Caco-2 (cell line): ENCODE measurements around the gene ST6GALNAC1. TPM values are rescaled to one million over a fixed set of nuclear protein-coding genes. Genes with fewer than 3 reads are reported as not detected.

ENCODE experiments used
- BruUV-seq: library from RNA; stranded (reverse); fragments of 400-500 nt; replicated peaks from 2 replicates; lab custom pipeline; 2021; lab: Mats Ljungman, UMichigan
- CTCF ChIA-PET: fragments of 300-600 bp; sonication (Branson Sonifier 250); formaldehyde crosslinking; loops from one replicate; lab custom pipeline; 2022; ENCODE audit warnings: antibody characterized with exemption; lab: Charles Lee
- POLR2A ChIA-PET: fragments of 300-600 bp; sonication (Branson Sonifier 250); formaldehyde crosslinking; loops from one replicate; lab custom pipeline; 2022; ENCODE audit warnings: antibody characterized with exemption; lab: Charles Lee
- DNase-seq, 2 experiments: peaks; one replicate each; pipeline versions ENCODE4 v3.0.0 to v3.0.0-alpha.2; 2020 to 2022
- H3K27me3 ChIP-seq: replicated peaks from 2 replicates; pipeline ENCODE4 v1.6.0; 2011; ENCODE audit warnings: low read length; ENCODE audit not compliant: control insufficient read depth, insufficient read depth
- H3K36me3 ChIP-seq: 2 replicates; pipeline ENCODE4 v1.5.1; 2011; ENCODE audit warnings: low read length; ENCODE audit not compliant: control insufficient read depth, insufficient read depth
- H3K4me1 ChIP-seq: fragments of 250-450 bp; sonication (Bioruptor Pico); 2 replicates; pipeline ENCODE4 v1.5.1; 2020; ENCODE audit warnings: mild to moderate bottlenecking
- H3K4me3 ChIP-seq: 2 replicates; pipeline ENCODE4 v1.5.1; 2011; ENCODE audit warnings: low read depth, mild to moderate bottlenecking, control low read depth, low read length
- H3K9me3 ChIP-seq: fragments of 250-450 bp; sonication (Bioruptor Pico); 2 replicates; pipeline ENCODE4 v1.5.1; 2020; ENCODE audit warnings: mild to moderate bottlenecking, moderate library complexity
- H3K27ac Mint-ChIP-seq: one replicate; pipeline ENCODE4 v1.8.0; 2022; ENCODE audit warnings: mixed read lengths; ENCODE audit not compliant: unreplicated experiment
- H3K27me3 Mint-ChIP-seq: one replicate; pipeline ENCODE4 v1.8.0; 2022; ENCODE audit warnings: mixed read lengths; ENCODE audit not compliant: insufficient read depth, unreplicated experiment
- H3K36me3 Mint-ChIP-seq: one replicate; pipeline ENCODE4 v1.8.0; 2022; ENCODE audit warnings: mild to moderate bottlenecking, mixed read lengths; ENCODE audit not compliant: insufficient read depth, unreplicated experiment
- H3K4me1 Mint-ChIP-seq: one replicate; pipeline ENCODE4 v1.8.0; 2022; ENCODE audit warnings: low read depth, mixed read lengths; ENCODE audit not compliant: unreplicated experiment
- H3K4me3 Mint-ChIP-seq: one replicate; pipeline ENCODE4 v1.8.0; 2022; ENCODE audit warnings: mild to moderate bottlenecking, moderate library complexity, mixed read lengths; ENCODE audit not compliant: unreplicated experiment
- H3K9me3 Mint-ChIP-seq: one replicate; pipeline ENCODE4 v1.8.0; 2022; ENCODE audit warnings: mixed read lengths; ENCODE audit not compliant: unreplicated experiment
- intact Hi-C: fragments of 100-400 bp; cut with micrococcal nuclease; formaldehyde crosslinking; loops from one replicate; pipeline ENCODE4 v1.10.0; 2022; ENCODE audit not compliant: unreplicated experiment
- total RNA-seq: library from RNA; stranded (reverse); gene quantifications from 2 replicates; pipeline ENCODE4 v1.2.3, GENCODE V29; 2022
- TF ChIP-seq, protein P1 (sequence below), 2 experiments: fragments of 200-600 bp in 1 of 2; IDR thresholded peaks; 1 replicate in 1 of 2; 2 replicates in 1 of 2; pipeline versions ENCODE4 v1.5.1 to v1.8.0; 2011 to 2022; ENCODE audit warnings: antibody characterized with exemption in 1 of 2, control low read depth in 1 of 2, inconsistent platforms in 1 of 2, low read depth in 1 of 2, low read length in 1 of 2, mild to moderate bottlenecking in 1 of 2, moderate library complexity in 1 of 2; ENCODE audit not compliant: insufficient read depth in 1 of 2, severe bottlenecking in 1 of 2, unreplicated experiment in 1 of 2

Gene ST6GALNAC1
- total RNA-seq, 1 experiment from 2014 or later = 1.7 TPM

DNA sequence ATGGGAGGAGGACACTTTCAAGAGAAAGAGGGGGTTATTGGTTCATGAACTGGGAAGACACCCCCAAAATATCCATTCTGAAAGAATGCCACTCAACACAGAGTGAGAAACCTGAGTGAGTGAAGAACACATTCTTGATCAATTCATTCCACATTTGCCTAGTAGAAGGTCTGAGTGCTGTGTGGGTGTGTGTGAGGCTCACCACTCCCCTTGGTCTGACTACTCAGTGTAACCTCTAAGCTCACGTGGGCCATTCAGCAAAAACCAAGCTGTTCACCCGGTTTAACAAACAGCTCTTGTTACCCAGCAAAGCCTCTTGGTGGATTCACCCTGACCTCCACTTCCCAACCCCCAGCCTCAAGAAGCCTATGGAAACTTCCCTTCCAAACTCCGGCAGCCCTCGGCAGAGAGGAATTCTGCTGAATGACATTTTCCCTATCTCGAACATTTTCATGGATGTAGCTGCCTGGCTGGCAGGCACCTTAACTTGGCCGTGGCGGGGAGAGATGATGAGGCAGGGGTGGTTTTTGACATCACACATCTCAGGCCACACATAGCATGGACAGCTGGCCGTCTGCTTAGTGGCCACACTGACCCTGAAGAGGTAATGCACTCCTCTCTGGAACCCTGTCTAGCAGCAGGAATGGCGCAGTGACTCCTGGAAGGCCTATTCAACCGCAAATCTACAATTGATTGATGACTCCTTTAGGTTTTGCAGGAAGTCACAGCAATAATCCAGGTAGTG lies 11.6 kb downstream of the ST6GALNAC1 start:
- no peaks in the 10 kb centered on the region for H3K9me3 Mint-ChIP-seq
- DNase-seq = no peak

DNA sequence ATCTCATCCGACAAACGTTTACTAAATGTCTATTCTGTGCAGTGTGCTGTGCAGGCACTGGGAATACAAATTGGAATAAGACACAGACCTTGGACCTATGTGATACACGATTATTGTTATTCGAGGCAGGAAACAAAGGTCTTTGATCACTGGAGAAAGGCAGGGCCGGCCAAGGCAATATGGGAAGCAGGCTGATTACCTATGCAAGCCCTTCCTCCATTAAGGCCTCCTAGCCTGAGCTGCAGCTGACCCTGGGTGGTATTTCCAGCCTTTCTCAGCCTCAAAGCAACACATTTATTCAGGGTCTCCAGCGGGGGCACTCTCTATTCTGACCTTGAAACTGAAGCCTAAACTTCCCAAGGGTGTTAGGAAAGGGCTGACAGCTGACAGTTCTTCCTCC lies 13.4 kb downstream of the ST6GALNAC1 start:
- Mint-ChIP-seq H3K4me1 (peaks cover 33% of the 10 kb centered on the region), H3K27ac (no peak overlapping the region), H3K36me3 (peaks cover 9% of the 10 kb centered on the region), H3K9me3 (no peaks in the 10 kb centered on the region), H3K27me3 (no peaks in the 10 kb centered on the region), H3K4me3 (no peak overlapping the region)
- intact Hi-C loops = no loop called here
- no peak overlapping the region for H3K4me3 ChIP-seq
- no TSS peak for BruUV-seq
- H3K36me3 ChIP-seq = no peaks in the 10 kb centered on the region
- CTCF ChIA-PET = no interaction called here
- peaks cover 38% of the 10 kb centered on the region for H3K4me1 ChIP-seq
- no peaks in the 10 kb centered on the region for H3K27me3 ChIP-seq
- H3K9me3 ChIP-seq = no peaks in the 10 kb centered on the region
- POLR2A ChIA-PET = no interaction called here
- DNase-seq = no peak
- TF ChIP-seq, protein P1, sequence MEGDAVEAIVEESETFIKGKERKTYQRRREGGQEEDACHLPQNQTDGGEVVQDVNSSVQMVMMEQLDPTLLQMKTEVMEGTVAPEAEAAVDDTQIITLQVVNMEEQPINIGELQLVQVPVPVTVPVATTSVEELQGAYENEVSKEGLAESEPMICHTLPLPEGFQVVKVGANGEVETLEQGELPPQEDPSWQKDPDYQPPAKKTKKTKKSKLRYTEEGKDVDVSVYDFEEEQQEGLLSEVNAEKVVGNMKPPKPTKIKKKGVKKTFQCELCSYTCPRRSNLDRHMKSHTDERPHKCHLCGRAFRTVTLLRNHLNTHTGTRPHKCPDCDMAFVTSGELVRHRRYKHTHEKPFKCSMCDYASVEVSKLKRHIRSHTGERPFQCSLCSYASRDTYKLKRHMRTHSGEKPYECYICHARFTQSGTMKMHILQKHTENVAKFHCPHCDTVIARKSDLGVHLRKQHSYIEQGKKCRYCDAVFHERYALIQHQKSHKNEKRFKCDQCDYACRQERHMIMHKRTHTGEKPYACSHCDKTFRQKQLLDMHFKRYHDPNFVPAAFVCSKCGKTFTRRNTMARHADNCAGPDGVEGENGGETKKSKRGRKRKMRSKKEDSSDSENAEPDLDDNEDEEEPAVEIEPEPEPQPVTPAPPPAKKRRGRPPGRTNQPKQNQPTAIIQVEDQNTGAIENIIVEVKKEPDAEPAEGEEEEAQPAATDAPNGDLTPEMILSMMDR (IDR thresholded peaks at IDR 0.05; ENCODE audit: insufficient read depth in 1 of 2, low read depth in 1 of 2, low read length in 1 of 2, severe bottlenecking in 1 of 2, unreplicated experiment in 1 of 2) = no peak

More for the DNA sequence above, 11.6 kb downstream of the ST6GALNAC1 start:
- peaks cover 36% of the 10 kb centered on the region for H3K4me1 Mint-ChIP-seq
- peaks cover 9% of the 10 kb centered on the region for H3K36me3 Mint-ChIP-seq
- no TSS peak for BruUV-seq
- H3K9me3 ChIP-seq = no peaks in the 10 kb centered on the region
- TF ChIP-seq, protein P1 (IDR thresholded peaks at IDR 0.05; ENCODE audit: insufficient read depth in 1 of 2, low read depth in 1 of 2, low read length in 1 of 2, severe bottlenecking in 1 of 2, unreplicated experiment in 1 of 2) = no peak
- no peaks in the 10 kb centered on the region for H3K36me3 ChIP-seq
- no peak overlapping the region for H3K4me3 Mint-ChIP-seq
- POLR2A ChIA-PET = interaction anchor here (0.6 kb wide), 1 partner anchor 845 kb away, joined by 3 read pairs; no protein-coding TSS in a partner anchor
- CTCF ChIA-PET = interaction anchor here (0.5 to 1.0 kb wide), 2 partner anchors 74 to 174 kb away, joined by 3 read pairs; no protein-coding TSS in a partner anchor
- peaks cover 54% of the 10 kb centered on the region for H3K4me1 ChIP-seq
- peak overlapping the region; percentile 70 for H3K27ac Mint-ChIP-seq
- intact Hi-C loops = no loop called here
- no peaks in the 10 kb centered on the region for H3K27me3 Mint-ChIP-seq
- H3K27me3 ChIP-seq = no peaks in the 10 kb centered on the region
- H3K4me3 ChIP-seq = no peak overlapping the region

DNA sequence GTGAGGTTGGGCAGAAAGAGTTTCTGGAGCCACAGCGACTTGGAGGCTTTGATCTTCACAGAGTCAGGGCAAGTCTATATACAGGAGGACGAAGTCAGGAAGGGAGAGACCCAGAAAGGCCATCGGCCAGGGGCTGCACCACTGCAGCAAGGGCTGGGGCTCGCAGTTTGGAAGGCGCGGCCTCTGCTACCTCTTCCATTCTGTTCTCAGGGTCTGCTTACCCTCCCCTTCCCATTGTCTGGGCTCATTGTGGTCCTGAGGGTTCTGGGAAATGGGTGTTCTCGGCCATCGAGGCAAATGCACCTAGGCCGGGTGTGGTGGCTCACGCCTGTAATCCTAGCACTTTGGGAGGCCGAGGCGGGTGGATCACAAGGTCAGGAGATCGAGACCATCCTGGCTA lies 16.0 kb downstream of the ST6GALNAC1 start:
- Histone ChIP-seq H3K27me3 (no peaks in the 10 kb centered on the region), H3K4me1 (peaks cover 23% of the 10 kb centered on the region), H3K9me3 (no peaks in the 10 kb centered on the region), H3K36me3 (no peaks in the 10 kb centered on the region), H3K4me3 (no peak overlapping the region)
- DNase-seq = no peak
- Mint-ChIP-seq H3K9me3 (no peaks in the 10 kb centered on the region), H3K36me3 (peaks cover 6% of the 10 kb centered on the region), H3K27me3 (no peaks in the 10 kb centered on the region), H3K27ac (no peak overlapping the region), H3K4me3 (no peak overlapping the region), H3K4me1 (peaks cover 24% of the 10 kb centered on the region)
- BruUV-seq = no TSS peak
- TF ChIP-seq, protein P1 (IDR thresholded peaks at IDR 0.05; ENCODE audit: insufficient read depth in 1 of 2, low read depth in 1 of 2, low read length in 1 of 2, severe bottlenecking in 1 of 2, unreplicated experiment in 1 of 2) = no peak
- CTCF ChIA-PET = interaction anchor here (0.6 kb wide), 1 partner anchor 98 kb away, joined by 3 read pairs; no protein-coding TSS in a partner anchor
- POLR2A ChIA-PET = no interaction called here
- intact Hi-C loops = no loop called here
